ENCODE data around the gene R3HCC1L.

Gene R3HCC1L

DNA sequence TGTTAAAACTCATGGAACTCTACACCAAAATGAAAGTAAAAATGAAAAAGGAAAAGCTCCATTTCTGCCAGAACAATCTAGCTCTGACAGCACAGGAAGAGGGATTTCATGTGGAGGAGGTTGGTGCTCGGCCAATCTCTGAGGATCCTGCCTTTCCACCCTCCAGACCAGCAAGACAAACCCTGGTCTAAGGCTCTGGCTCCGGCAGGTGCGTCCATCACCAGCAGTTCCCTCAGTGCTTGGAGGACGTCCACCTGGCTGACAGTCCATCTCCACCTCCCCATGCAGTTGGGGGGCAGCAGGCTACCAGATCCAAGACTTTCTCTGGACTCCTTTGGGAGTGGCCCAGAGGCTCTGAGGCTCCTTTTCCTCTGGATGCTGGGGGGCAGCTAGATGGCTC is 158.5 kb downstream of the R3HCC1L start:
- DNase-seq: no peak

DNA sequence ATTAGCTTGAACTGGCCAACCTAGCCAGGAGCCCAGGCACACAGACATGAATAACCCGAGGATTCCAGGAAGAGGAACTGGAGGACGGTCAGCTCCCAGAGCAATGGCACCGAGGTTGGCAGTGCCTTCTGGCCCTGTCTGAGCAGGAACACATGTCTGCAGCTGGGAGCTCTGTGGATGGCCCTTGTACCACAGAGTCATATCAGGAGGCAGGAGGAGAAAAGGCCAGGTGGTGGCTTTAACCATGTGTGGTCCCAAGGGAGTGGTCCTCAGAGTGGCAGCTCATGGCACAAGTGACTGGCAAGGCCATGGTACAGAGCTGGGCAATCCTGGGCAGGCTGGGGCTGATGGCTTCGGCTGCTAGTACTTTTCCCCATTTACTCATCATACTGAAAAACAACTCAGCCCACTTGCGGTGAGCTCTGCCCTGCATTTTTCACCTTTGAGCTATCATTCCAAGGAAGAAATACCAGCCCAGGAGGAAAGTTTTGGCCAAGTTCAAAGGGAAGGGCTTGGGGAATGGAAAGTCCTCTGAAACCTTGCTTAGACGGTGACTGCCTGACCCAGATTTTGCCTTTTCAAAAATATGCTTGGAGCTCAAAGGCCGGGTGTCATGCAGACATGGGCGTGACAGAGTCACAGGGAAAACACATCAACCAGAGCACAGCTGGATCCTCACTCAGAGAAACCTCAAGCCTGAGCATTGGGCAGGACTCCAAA is 159.3 kb downstream of the R3HCC1L start:
- DNase-seq: no peak

GRCh38 chr10:98294270-98294627 is 159.8 kb downstream of the R3HCC1L start:
- DNase-seq: no peak

Data from GF-D8 (cell line).